GM23338 (cell line): ENCODE measurements around the gene GP2.

Experiments used
- CREB1 ChIP-seq: fragments of 250-450 bp; sonication (Bioruptor Pico); IDR thresholded peaks from 2 replicates; pipeline ENCODE4 v1.5.0; 2020; ENCODE audit warnings: low read depth, mild to moderate bottlenecking, moderate library complexity
- EZH2 ChIP-seq: fragments of 200-600 bp; sonication (generic); IDR thresholded peaks from one replicate; pipeline ENCODE4 v1.8.0; 2017; ENCODE audit warnings: antibody characterized with exemption, mild to moderate bottlenecking, low read depth; ENCODE audit not compliant: unreplicated experiment
- EZH2phosphoT487 ChIP-seq: fragments of 200-600 bp; sonication (generic); IDR thresholded peaks from one replicate; pipeline ENCODE4 v1.8.1; 2018; ENCODE audit warnings: antibody characterized with exemption; ENCODE audit not compliant: unreplicated experiment
- JUNB ChIP-seq: IDR thresholded peaks from one replicate; pipeline ENCODE4 v1.6.1; 2016; ENCODE audit warnings: antibody characterized with exemption; ENCODE audit not compliant: unreplicated experiment
- NANOG ChIP-seq: IDR thresholded peaks from 2 replicates; pipeline ENCODE4 v1.6.1; 2016; ENCODE audit warnings: antibody characterized with exemption, borderline replicate concordance
- POLR2AphosphoS5 ChIP-seq: IDR thresholded peaks from 2 replicates; pipeline ENCODE4 v1.6.1; 2016; ENCODE audit warnings: antibody characterized with exemption, low read depth
- ZNF114 ChIP-seq: fragments of 250-450 bp; sonication (Bioruptor Pico); IDR thresholded peaks from 2 replicates; pipeline ENCODE4 v1.5.0; 2020; ENCODE audit warnings: mild to moderate bottlenecking, moderate library complexity
- ZNF331 ChIP-seq: fragments of 250-450 bp; sonication (Bioruptor Pico); IDR thresholded peaks from 2 replicates; pipeline ENCODE4 v1.5.0; 2020; ENCODE audit warnings: low read depth, mild to moderate bottlenecking, moderate library complexity
- TF ChIP-seq, protein P1 (sequence below), 2 experiments: fragments of 200-600 bp in 1 of 2; sonication (generic) in 1 of 2; conservative IDR thresholded peaks; 2 replicates each; pipeline versions ENCODE4 v1.5.1 to v1.6.1; 2016 to 2017; ENCODE audit warnings: antibody characterized with exemption in 2 of 2, low read depth in 2 of 2, mild to moderate bottlenecking in 2 of 2, moderate library complexity in 1 of 2
- TF ChIP-seq, protein P2 (sequence below): IDR thresholded peaks from one replicate; pipeline ENCODE4 v1.6.1; 2018; ENCODE audit warnings: antibody characterized with exemption; ENCODE audit not compliant: unreplicated experiment
- TF ChIP-seq, protein P3 (sequence below): IDR thresholded peaks from 2 replicates; pipeline ENCODE4 v1.6.1; 2016; ENCODE audit warnings: antibody characterized with exemption

DNA sequence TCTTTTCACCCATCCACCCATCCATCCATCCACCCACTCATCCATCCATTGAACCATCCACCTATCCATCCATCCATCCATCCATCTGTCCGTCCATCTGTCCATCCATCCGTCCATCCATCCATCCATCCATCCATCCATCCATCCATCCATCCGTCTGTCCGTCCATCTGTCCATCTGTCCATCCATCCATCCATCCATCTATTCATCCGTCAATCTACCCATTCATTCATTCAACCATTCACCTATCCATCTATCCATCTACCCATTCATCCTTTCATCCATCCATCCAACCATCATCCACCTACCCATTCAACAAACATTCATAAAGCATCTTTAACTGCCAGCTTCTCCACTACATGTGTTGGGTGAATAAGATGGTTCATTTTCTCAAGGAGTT is 28.9 kb downstream of the GP2 start:
- TF ChIP-seq, protein P1, sequence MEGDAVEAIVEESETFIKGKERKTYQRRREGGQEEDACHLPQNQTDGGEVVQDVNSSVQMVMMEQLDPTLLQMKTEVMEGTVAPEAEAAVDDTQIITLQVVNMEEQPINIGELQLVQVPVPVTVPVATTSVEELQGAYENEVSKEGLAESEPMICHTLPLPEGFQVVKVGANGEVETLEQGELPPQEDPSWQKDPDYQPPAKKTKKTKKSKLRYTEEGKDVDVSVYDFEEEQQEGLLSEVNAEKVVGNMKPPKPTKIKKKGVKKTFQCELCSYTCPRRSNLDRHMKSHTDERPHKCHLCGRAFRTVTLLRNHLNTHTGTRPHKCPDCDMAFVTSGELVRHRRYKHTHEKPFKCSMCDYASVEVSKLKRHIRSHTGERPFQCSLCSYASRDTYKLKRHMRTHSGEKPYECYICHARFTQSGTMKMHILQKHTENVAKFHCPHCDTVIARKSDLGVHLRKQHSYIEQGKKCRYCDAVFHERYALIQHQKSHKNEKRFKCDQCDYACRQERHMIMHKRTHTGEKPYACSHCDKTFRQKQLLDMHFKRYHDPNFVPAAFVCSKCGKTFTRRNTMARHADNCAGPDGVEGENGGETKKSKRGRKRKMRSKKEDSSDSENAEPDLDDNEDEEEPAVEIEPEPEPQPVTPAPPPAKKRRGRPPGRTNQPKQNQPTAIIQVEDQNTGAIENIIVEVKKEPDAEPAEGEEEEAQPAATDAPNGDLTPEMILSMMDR (conservative IDR thresholded peaks at IDR 0.05; ENCODE audit: low read depth in 2 of 2): no peak
- TF ChIP-seq POLR2AphosphoS5 (no peak), EZH2phosphoT487 (no peak), JUNB (no peak), EZH2 (no peak), NANOG (no peak), CREB1 (no peak), ZNF331 (CRISPR knock-in tag) (no peak), ZNF114 (CRISPR knock-in tag) (no peak)
- TF ChIP-seq, protein P2, sequence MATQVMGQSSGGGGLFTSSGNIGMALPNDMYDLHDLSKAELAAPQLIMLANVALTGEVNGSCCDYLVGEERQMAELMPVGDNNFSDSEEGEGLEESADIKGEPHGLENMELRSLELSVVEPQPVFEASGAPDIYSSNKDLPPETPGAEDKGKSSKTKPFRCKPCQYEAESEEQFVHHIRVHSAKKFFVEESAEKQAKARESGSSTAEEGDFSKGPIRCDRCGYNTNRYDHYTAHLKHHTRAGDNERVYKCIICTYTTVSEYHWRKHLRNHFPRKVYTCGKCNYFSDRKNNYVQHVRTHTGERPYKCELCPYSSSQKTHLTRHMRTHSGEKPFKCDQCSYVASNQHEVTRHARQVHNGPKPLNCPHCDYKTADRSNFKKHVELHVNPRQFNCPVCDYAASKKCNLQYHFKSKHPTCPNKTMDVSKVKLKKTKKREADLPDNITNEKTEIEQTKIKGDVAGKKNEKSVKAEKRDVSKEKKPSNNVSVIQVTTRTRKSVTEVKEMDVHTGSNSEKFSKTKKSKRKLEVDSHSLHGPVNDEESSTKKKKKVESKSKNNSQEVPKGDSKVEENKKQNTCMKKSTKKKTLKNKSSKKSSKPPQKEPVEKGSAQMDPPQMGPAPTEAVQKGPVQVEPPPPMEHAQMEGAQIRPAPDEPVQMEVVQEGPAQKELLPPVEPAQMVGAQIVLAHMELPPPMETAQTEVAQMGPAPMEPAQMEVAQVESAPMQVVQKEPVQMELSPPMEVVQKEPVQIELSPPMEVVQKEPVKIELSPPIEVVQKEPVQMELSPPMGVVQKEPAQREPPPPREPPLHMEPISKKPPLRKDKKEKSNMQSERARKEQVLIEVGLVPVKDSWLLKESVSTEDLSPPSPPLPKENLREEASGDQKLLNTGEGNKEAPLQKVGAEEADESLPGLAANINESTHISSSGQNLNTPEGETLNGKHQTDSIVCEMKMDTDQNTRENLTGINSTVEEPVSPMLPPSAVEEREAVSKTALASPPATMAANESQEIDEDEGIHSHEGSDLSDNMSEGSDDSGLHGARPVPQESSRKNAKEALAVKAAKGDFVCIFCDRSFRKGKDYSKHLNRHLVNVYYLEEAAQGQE: no peak
- TF ChIP-seq, protein P3, sequence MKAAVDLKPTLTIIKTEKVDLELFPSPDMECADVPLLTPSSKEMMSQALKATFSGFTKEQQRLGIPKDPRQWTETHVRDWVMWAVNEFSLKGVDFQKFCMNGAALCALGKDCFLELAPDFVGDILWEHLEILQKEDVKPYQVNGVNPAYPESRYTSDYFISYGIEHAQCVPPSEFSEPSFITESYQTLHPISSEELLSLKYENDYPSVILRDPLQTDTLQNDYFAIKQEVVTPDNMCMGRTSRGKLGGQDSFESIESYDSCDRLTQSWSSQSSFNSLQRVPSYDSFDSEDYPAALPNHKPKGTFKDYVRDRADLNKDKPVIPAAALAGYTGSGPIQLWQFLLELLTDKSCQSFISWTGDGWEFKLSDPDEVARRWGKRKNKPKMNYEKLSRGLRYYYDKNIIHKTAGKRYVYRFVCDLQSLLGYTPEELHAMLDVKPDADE: no peak
